Measurements from ENCODE around the gene LRRC15.

The LRRC15 gene

GRCh38 chr3:194308601-194309449, 60.7 kb downstream of the LRRC15 start:
- H3K4me3 ChIP-seq (ENCODE audit: low read depth, low read length): no peak overlapping the region
- DNase-seq (ENCODE audit: low read depth): no peak

- H3K4me3 ChIP-seq (ENCODE audit: low read depth, low read length): no peak overlapping the region
- no peak for DNase-seq (ENCODE audit: low read depth)
Observed at GRCh38 chr3:194307849-194308248, 61.7 kb downstream of the LRRC15 start.

- DNase-seq (ENCODE audit: low read depth): no peak
- no peak overlapping the region for H3K4me3 ChIP-seq (ENCODE audit: low read depth, low read length)
Observed at GRCh38 chr3:194306771-194307640, 62.5 kb downstream of the LRRC15 start.

GRCh38 chr3:194306109-194306686, 63.3 kb downstream of the LRRC15 start:
- no peak for DNase-seq (ENCODE audit: low read depth)
- H3K4me3 ChIP-seq (ENCODE audit: low read depth, low read length): no peak overlapping the region

GRCh38 chr3:194305356-194306108, 64.0 kb downstream of the LRRC15 start:
- H3K4me3 ChIP-seq (ENCODE audit: low read depth, low read length): no peak overlapping the region
- no peak for DNase-seq (ENCODE audit: low read depth)

All from skeletal muscle cell (primary cell).